Keratinocyte (primary cell): ENCODE results near the gene SLC51A.

ENCODE experiments used
- CTCF ChIP-seq, 3 experiments: IDR thresholded peaks in 1 of 3; conservative IDR thresholded peaks in 1 of 3; optimal IDR thresholded peaks in 1 of 3; 2 replicates in 2 of 3; 3 replicates in 1 of 3; pipeline versions ENCODE3 to v1.5.1; 2011; ENCODE audit warnings: low read length in 3 of 3, mild to moderate bottlenecking in 3 of 3, moderate library complexity in 2 of 3, control low read depth in 1 of 3, inconsistent platforms in 1 of 3; ENCODE audit not compliant: insufficient read depth in 2 of 3; ENCODE audit errors: extremely low read depth in 1 of 3
- EZH2 ChIP-seq: IDR thresholded peaks from one replicate; pipeline ENCODE4 v1.6.1; 2012; ENCODE audit warnings: inconsistent platforms, mild to moderate bottlenecking, low read length, moderate library complexity

GRCh38 chr3:196186651-196187573 is 29.4 kb upstream of the SLC51A start:
- no peak for TF ChIP-seq CTCF (optimal IDR thresholded peaks at IDR 0.05 in 1 of 3, IDR thresholded peaks at IDR 0.05 in 1 of 3, conservative IDR thresholded peaks at IDR 0.05 in 1 of 3; ENCODE audit: extremely low read depth in 1 of 3, insufficient read depth in 2 of 3, low read length in 3 of 3)
- no peak for TF ChIP-seq EZH2
